Stomach (tissue), 4 donors: ENCODE data around the gene NRXN2.

Experiments
- CTCF ChIP-seq, 7 experiments: fragments of 450-650 bp in 4 of 7; fragments of 200-600 bp in 3 of 7; sonication (generic) in 3 of 7; IDR thresholded peaks; one replicate each; pipeline ENCODE4 v1.5.1; 2016 to 2019; ENCODE audit warnings: antibody characterized with exemption in 7 of 7, control low read depth in 2 of 7, mild to moderate bottlenecking in 1 of 7
- POLR2A ChIP-seq, 4 donors: fragments of 450-650 bp; IDR thresholded peaks; one replicate each; pipeline ENCODE4 v1.6.1; 2016; ENCODE audit warnings: antibody characterized with exemption in 4 of 4, control low read depth in 2 of 4, mild to moderate bottlenecking in 1 of 4, moderate library complexity in 1 of 4

GRCh38 chr11:64660706-64661105 is 62.3 kb downstream of the NRXN2 start:
- TF ChIP-seq POLR2A (IDR thresholded peaks at IDR 0.05), result no peak
- no peak for TF ChIP-seq CTCF (IDR thresholded peaks at IDR 0.05)
